ENCODE measurements around the gene HEPACAM. TPM values are rescaled to one million over a fixed set of nuclear protein-coding genes. Genes with fewer than 3 reads are reported as not detected.

Gene HEPACAM
- total and polyA plus RNA-seq, 2 donors (not counting 3 experiments of a cell fraction or from before 2014, with no cell fraction given) = not detected

DNA sequence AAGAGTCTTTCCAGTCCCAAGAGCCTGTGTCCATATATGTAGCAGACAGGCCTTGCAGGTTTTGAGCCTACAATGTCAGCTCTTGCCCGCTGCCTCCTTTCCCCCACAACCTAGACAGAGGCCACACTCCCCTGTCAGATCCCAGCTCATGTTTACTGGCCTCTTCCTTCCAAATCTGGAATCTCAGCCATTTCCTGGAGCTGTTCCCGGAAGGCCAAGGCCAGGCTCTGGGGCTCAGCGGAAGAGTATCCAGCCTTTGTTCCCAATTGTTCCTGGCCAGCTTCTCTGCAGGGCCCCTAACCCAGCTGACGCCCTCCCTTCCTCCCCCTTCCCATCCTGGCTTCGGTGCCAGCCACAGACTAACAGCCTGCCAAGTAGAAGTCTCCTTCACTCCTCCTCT is 37.1 kb downstream of the HEPACAM start:
- peak overlapping the region in 1 of 3 experiments; percentile 3 for H3K4me3 ChIP-seq (replicated peaks in 1 of 3; ENCODE audit: insufficient read depth in 1 of 3, low read depth in 1 of 3, low read length in 3 of 3)
- peak; percentile 93 for DNase-seq (ENCODE audit: low read depth, low spot score)

DNA sequence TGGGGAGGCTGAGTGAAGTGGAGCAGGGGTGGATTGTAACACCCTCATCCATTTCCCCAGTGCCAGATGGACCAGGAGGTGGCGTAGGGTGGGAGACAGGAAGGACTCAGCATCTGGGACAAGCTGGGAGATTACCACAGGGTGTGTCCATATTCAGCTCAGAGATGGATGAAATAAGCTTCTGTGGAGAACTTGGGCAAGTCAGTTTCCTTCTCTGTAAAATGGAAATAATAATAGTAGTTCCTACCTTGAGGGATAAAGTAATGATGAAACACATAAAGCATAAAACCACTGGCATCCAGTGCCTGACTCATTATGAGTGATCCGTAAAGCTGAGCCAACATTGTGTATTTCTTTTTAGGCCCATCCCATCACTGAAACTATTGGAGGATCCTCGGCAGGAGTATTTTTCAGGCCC is 37.6 kb downstream of the HEPACAM start:
- H4K20me1 ChIP-seq (replicated peaks; ENCODE audit: control insufficient read depth, extremely low read depth, insufficient read depth, low read length) = no peaks in the 10 kb centered on the region
- H3K4me1 ChIP-seq (ENCODE audit: control insufficient read depth, extremely low read depth, insufficient read depth, low read length) = peaks cover 73% of the 10 kb centered on the region
- TF ChIP-seq GATA2 (IDR thresholded peaks at IDR 0.05; ENCODE audit: insufficient read depth, insufficient read length, low read depth, low read length) (no peak), POLR2A (IDR thresholded peaks at IDR 0.05; ENCODE audit: low read depth, low read length) (no peak), MYC (IDR thresholded peaks at IDR 0.05; ENCODE audit: low read depth, low read length) (no peak), FOS (IDR thresholded peaks at IDR 0.05; ENCODE audit: borderline replicate concordance, insufficient read depth, low read length) (peak; percentile 74), CTCF (IDR thresholded peaks at IDR 0.05; ENCODE audit: extremely low read depth in 1 of 2, insufficient read depth in 1 of 2, low read depth in 1 of 2, low read length in 2 of 2) (peak; percentile 17 to 24)
- TF ChIP-seq, protein P1, sequence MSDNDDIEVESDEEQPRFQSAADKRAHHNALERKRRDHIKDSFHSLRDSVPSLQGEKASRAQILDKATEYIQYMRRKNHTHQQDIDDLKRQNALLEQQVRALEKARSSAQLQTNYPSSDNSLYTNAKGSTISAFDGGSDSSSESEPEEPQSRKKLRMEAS (IDR thresholded peaks at IDR 0.05; ENCODE audit: insufficient read depth, insufficient read length) = no peak
- peak overlapping the region in 2 of 3 experiments; percentile 88 to 89 for H3K4me3 ChIP-seq (replicated peaks in 1 of 3; ENCODE audit: insufficient read depth in 1 of 3, low read depth in 1 of 3, low read length in 3 of 3)
- H3K79me2 ChIP-seq (ENCODE audit: control insufficient read depth, insufficient read depth, low read length) = peaks cover 52% of the 10 kb centered on the region
- peak overlapping the region; percentile 88 for H3K9ac ChIP-seq (replicated peaks; ENCODE audit: extremely low read depth, insufficient read depth, low read length)
- H3K4me2 ChIP-seq (ENCODE audit: insufficient read depth, low read length) = peak overlapping the region; percentile 78
- no peaks in the 10 kb centered on the region for H3K27me3 ChIP-seq (ENCODE audit: control insufficient read depth in 2 of 2, insufficient read depth in 2 of 2, low read length in 2 of 2)
- no TSS peak for BruUV-seq (replicated peaks)
- intact Hi-C loops (cut with micrococcal nuclease) = loop anchor here (1.0 to 10.0 kb wide), 10 partner anchors 16 to 1836 kb away; partner anchors contain the start of genes CCDC15, HSPA8, SLC37A2 and STT3A
- H2AFZ ChIP-seq (ENCODE audit: low read depth, low read length) = no peak overlapping the region
- no peaks in the 10 kb centered on the region for H3K9me3 ChIP-seq (replicated peaks; ENCODE audit: control insufficient read depth, insufficient read depth, low read length)
- DNase-seq (ENCODE audit: low read depth, low spot score) (peak; percentile 87), FAIRE-seq (no peak)
- POLR2A ChIA-PET = interaction anchor here (1.4 to 4.2 kb wide), 8 partner anchors 11 to 55 kb away, joined by 3 to 39 read pairs (median 6); partner anchors contain the start of gene CCDC15
- H3K9me1 ChIP-seq (replicated peaks; ENCODE audit: control insufficient read depth, extremely low read depth, insufficient read depth, low read length) = no peaks in the 10 kb centered on the region
- peak overlapping the region; percentile 95 for H3K27ac ChIP-seq (ENCODE audit: insufficient read depth, low read depth, low read length)
- H3K36me3 ChIP-seq (ENCODE audit: control insufficient read depth in 2 of 2, extremely low read depth in 1 of 2, insufficient read depth in 2 of 2, low read length in 2 of 2) = peaks cover 10 to 18% of the 10 kb centered on the region in 2 experiments
- dilution Hi-C loops (cut with MboI; ENCODE audit: extremely low pct_ligation_motif_present, low sequenced_read_pairs) = no loop called here
- CTCF ChIA-PET = interaction anchor here (0.7 to 5.7 kb wide), 20 partner anchors 11 to 531 kb away, joined by 3 to 70 read pairs (median 6); partner anchors contain the start of genes CCDC15, HEPACAM and HEPN1

More for the DNA sequence above, 37.1 kb downstream of the HEPACAM start:
- peaks cover 47% of the 10 kb centered on the region for H3K79me2 ChIP-seq (ENCODE audit: control insufficient read depth, insufficient read depth, low read length)
- peak; percentile 99 for FAIRE-seq
- peaks cover 6 to 13% of the 10 kb centered on the region in 2 experiments for H3K36me3 ChIP-seq (ENCODE audit: control insufficient read depth in 2 of 2, extremely low read depth in 1 of 2, insufficient read depth in 2 of 2, low read length in 2 of 2)
- dilution Hi-C loops (cut with MboI; ENCODE audit: extremely low pct_ligation_motif_present, low sequenced_read_pairs) (no loop called here), intact Hi-C loops (cut with micrococcal nuclease) (loop anchor here (1.0 to 10.0 kb wide), 14 partner anchors 16 to 1836 kb away; partner anchors contain the start of genes CCDC15, HSPA8, SLC37A2 and STT3A)
- peak; percentile 86 for TF ChIP-seq GATA2 (IDR thresholded peaks at IDR 0.05; ENCODE audit: insufficient read depth, insufficient read length, low read depth, low read length)
- no peak for TF ChIP-seq EZH2 (IDR thresholded peaks at IDR 0.05; ENCODE audit: borderline replicate concordance, low read depth, low read length, severe bottlenecking)
- peak; percentile 52 for TF ChIP-seq POLR2A (IDR thresholded peaks at IDR 0.05; ENCODE audit: low read depth, low read length)
- TF ChIP-seq JUN (IDR thresholded peaks at IDR 0.05; ENCODE audit: borderline replicate concordance, insufficient read depth, insufficient read length, low read depth) = no peak
- peak; percentile 52 for TF ChIP-seq FOS (IDR thresholded peaks at IDR 0.05; ENCODE audit: borderline replicate concordance, insufficient read depth, low read length)
- TF ChIP-seq POLR2AphosphoS5 (IDR thresholded peaks at IDR 0.05; ENCODE audit: insufficient read depth, low read depth, low read length) = peak; percentile 98
- H4K20me1 ChIP-seq (replicated peaks; ENCODE audit: control insufficient read depth, extremely low read depth, insufficient read depth, low read length) = no peaks in the 10 kb centered on the region
- H3K4me2 ChIP-seq (ENCODE audit: insufficient read depth, low read length) = peak overlapping the region; percentile 78
- H2AFZ ChIP-seq (ENCODE audit: low read depth, low read length) = no peak overlapping the region
- H3K4me1 ChIP-seq (ENCODE audit: control insufficient read depth, extremely low read depth, insufficient read depth, low read length) = peaks cover 69% of the 10 kb centered on the region
- no peaks in the 10 kb centered on the region for H3K27me3 ChIP-seq (ENCODE audit: control insufficient read depth in 2 of 2, insufficient read depth in 2 of 2, low read length in 2 of 2)
- H3K9me3 ChIP-seq (replicated peaks; ENCODE audit: control insufficient read depth, insufficient read depth, low read length) = no peaks in the 10 kb centered on the region
- CTCF ChIA-PET = interaction anchor here (0.7 to 5.7 kb wide), 19 partner anchors 11 to 530 kb away, joined by 3 to 70 read pairs (median 7); partner anchors contain the start of genes CCDC15, HEPACAM and HEPN1
- peak overlapping the region; percentile 88 for H3K9ac ChIP-seq (replicated peaks; ENCODE audit: extremely low read depth, insufficient read depth, low read length)
- H3K9me1 ChIP-seq (replicated peaks; ENCODE audit: control insufficient read depth, extremely low read depth, insufficient read depth, low read length) = no peaks in the 10 kb centered on the region
- BruUV-seq (replicated peaks) = no TSS peak
- POLR2A ChIA-PET = interaction anchor here (1.4 to 4.2 kb wide), 8 partner anchors 11 to 55 kb away, joined by 3 to 39 read pairs (median 6); partner anchors contain the start of gene CCDC15
- peak overlapping the region; percentile 95 for H3K27ac ChIP-seq (ENCODE audit: insufficient read depth, low read depth, low read length)

All from endothelial cell of umbilical vein (primary cell).